Measurements from ENCODE around the gene TCF7L1.
A peak's percentile ranks its signal among the peaks of the same experiment; 100 is the strongest.

The TCF7L1 gene

DNA sequence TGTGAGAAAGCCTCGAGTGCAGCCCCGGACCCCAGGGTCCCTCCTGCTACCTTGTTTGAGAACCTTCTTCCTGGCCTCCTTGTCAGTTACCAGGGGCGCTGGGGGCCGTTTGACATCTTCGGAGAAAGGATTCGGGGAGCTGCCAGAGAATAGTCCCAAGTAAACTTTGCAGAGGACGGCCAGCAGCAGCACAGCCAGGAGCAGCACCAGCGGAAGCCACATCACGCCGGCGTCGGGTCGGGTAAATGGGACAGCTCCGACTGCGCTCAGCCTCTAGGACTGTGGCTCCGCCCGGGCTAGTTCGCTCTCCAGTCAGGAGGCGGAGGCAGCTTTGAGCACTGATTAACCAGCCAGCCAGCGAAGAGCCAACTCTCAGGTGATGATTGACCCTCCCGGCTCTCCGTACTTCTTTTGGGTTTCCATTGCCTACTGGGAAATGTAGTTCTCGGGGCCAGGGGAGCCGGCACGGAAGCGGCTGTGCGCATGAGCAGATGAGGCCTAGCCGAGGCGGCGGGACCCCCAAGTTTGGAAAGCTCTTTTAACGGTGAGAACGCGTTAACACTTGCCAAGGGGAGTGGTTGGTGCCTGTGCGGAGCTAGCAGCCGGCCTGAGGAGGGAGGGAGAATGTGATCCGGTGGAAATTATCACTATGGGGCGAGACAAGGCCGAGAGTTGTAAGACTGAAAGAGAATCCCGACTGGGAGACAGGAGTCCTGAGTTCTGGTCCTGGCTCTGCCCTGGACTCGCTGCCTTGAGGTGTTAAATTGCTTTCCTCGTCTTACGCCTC lies 221.3 kb downstream of the TCF7L1 start, which contains the start of the genes ELMOD3 and RETSAT:
Gene ELMOD3, plus strand, starts transcription at position 484 of the 787 bp plus-strand sequence. CDS start 2,430 bp downstream, outside the sequence.
Gene RETSAT, minus strand, starts transcription at position 243 of the 787 bp plus-strand sequence. Its CDS starts 21 bp downstream, at position 222.
- peak; percentile 99 for DNase-seq (ENCODE audit: low read depth, low spot score)

DNA sequence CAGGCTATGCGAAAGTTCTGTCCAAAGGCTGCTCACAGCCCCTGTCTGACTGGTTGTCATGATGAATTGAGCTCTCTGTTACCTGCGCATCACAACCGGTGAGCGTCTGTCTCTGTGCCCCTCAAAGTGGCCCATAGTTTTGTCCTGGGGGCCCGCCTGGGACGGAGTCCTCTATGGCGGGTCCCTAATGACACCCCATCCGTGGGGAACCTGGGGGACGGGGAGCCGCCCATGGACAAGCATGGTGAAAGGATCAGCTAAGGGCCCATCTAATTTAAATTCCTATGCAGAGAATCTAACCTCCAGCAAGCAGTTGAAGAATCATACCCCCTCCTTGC lies 221.8 kb downstream of the TCF7L1 start:
- no peak for DNase-seq (ENCODE audit: low read depth, low spot score)

DNA sequence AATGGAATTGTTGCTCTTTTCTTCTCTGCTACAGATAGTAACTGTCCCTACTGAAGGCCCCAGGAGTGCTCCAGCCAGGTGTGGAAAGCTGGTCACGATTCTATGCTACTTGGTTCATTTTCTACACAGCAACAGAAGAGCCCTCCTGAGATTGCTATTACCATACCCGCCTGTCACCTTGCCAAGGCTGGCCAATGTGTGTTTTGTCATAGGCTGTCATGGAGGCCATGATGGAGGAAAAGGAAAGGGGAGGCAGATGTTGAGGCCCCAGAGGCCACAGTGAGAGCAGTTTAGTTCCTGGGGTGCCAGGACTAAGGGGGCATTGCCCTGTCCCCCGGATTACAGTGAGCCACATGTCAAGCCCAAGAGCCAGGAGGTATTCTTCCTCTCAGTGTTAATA lies 222.3 kb downstream of the TCF7L1 start:
- no peak for DNase-seq (ENCODE audit: low read depth, low spot score)

DNA sequence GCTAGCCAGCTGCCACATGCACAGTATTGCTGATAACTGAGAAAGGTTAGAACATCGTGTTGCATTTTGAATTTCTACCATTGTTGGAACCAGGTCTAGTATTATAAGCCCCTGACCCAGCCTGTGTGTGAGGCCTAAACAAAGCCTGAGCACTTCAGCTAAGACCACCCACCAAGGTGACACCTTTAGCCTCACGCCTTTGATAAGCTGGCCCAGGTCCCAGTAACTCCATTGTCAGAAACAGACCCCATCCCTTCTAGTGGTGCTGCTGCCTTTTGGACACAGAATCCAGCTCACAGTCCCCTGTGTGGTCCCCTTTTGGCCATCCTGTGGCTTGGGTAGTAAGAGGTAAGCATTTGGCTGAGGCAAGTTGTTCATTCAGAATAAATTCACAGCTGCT lies 223.0 kb downstream of the TCF7L1 start:
- DNase-seq (ENCODE audit: low read depth, low spot score) = no peak

DNA sequence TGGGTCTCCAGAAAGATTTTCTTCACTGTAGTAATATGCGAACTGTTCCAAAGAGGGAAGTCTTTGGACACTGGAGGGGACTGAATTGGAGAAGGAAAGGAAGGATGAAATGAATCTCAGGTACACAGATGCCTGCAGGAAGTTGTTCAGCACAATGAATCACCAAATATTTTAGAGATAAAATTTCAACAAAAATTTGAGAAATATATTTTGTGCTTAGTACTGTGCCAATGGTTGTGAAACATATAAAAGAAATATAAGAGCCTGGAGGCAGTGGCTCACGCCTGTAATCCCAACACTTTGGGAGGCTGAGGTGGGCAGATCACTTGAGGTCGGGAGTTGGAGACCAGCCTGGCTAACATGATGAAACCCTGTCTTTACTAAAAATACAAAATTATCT lies 224.5 kb downstream of the TCF7L1 start:
- no peak for DNase-seq (ENCODE audit: low read depth, low spot score)
